Epithelial cell of proximal tubule (primary cell): Measurements from ENCODE around the gene OVOL3. TPM values are rescaled to one million over a fixed set of nuclear protein-coding genes. Genes with fewer than 3 reads are reported as not detected.

Source experiments
- DNase-seq: peaks from one replicate; pipeline ENCODE4 v3.0.0-alpha.2; 2011; ENCODE audit warnings: low read depth
- H3K4me3 ChIP-seq: 2 replicates; pipeline ENCODE4 v1.5.1; 2011; ENCODE audit warnings: low read depth, mild to moderate bottlenecking, low read length
- total RNA-seq: library from RNA; depleted of rRNA; stranded (reverse); fragments of >200 nt; gene quantifications from 2 replicates; pipeline ENCODE4 v1.2.3, GENCODE V29; 2015
- TF ChIP-seq, protein P1 (sequence below): conservative IDR thresholded peaks from 2 replicates; pipeline ENCODE4 v1.5.1; 2012; ENCODE audit warnings: low read depth, mild to moderate bottlenecking, low read length

Gene OVOL3
- total RNA-seq, 1 donor from 2014 or later: not detected

DNA sequence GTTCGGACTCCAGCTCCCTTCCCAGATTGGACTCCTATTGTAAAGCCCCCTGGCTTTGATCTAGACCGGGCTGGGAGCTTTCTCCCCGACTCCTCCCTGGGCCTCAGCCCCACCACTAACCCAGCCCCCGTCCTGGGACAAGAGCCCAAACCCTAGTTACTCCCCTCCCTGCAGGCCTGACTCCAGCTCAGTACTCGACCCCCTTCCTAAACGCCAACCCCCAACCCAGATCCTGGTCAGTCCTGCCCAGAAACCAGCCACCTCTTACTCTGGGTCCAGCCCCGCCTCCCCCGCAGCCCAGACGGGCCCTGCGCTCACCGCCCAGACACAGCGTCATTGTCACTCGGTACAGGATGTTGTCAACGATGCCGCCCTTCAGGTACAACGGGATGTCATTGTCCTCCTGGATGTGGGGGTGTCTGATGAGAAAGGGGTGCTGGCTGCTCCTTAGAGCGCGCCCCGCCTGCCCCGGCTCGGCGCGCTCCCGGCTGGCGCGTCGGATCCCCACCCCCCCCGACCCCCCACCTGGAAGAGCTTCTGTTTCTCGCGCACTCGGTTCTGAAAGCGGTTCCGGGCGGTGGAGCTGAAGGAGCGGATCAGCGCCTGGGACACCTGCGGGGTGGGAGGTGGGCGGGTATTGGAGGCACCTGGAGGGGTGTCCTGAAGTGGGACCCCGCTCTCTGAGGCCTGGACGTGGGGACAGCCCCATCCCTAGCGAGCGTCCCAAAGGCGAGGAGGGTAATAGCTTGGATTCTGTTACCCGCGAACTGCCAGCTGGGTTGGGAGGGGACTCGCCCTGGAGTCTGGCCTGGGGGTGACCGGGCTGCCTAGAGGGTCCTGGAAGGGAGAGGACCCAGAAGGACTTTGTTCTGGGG lies 40.4 kb downstream of the OVOL3 start:
- H3K4me3 ChIP-seq: peak overlapping the region; percentile 25
- DNase-seq: no peak
- TF ChIP-seq, protein P1, sequence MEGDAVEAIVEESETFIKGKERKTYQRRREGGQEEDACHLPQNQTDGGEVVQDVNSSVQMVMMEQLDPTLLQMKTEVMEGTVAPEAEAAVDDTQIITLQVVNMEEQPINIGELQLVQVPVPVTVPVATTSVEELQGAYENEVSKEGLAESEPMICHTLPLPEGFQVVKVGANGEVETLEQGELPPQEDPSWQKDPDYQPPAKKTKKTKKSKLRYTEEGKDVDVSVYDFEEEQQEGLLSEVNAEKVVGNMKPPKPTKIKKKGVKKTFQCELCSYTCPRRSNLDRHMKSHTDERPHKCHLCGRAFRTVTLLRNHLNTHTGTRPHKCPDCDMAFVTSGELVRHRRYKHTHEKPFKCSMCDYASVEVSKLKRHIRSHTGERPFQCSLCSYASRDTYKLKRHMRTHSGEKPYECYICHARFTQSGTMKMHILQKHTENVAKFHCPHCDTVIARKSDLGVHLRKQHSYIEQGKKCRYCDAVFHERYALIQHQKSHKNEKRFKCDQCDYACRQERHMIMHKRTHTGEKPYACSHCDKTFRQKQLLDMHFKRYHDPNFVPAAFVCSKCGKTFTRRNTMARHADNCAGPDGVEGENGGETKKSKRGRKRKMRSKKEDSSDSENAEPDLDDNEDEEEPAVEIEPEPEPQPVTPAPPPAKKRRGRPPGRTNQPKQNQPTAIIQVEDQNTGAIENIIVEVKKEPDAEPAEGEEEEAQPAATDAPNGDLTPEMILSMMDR: no peak

DNA sequence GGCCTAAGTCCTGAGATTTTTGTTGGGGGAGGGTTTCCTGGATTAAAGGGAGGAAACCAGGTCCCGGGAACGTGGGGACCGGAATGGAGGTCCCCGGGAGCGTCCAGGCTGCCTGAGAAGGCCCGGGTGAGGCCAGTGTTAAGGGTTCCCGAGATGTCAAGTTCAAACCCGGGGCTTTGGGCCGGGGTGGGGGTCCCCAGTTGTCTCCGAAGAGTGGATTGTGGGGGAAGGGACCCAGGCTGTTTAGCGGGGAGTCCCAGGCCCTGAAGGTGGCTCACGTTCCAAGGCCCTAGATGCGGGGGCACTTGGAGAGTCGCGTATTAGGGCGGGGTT lies 41.0 kb downstream of the OVOL3 start:
- DNase-seq: no peak
- peak overlapping the region; percentile 25 for H3K4me3 ChIP-seq
- TF ChIP-seq, protein P1: no peak

DNA sequence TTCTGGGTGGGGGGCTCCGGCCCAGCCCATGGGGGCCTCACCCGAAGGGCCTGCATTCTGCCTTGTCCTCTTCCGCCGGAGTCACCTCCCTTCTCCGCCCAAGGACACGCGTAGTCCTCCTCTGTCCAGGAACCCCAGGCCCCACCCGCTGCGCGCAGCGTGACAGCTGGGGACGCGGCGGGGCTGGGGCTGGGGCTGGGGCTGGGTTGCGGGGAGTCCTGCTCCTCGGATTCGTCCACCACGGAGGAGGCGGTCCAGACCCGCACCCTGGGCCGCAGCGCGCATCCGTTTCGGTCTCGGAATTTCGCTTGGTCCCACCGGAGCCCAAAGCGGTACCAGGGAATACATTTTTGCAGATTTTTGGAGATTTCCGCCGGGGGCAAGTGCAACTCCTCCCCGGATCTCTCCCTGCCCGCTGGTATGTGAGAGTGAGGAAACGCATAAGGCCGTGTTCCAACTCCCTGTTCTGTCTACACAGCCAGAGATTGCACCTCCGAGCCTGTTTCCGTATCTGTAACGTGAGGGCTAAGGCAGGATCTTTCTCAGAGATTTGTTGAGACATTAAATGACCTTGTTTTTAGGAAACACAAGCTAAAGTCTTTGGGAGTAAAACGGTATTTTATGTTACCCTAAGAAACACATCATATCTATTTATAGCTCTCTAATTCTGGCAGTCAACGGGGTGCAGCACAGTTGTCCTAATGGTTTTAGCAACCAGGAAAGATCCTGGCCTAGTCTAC lies 41.6 kb downstream of the OVOL3 start, which contains the start of gene COX7A1:
Gene COX7A1 (minus strand): TSS at position 96 of the 740 bp plus-strand sequence. CDS start 40 bp downstream, at position 56.
- H3K4me3 ChIP-seq: peak within 1 kb of the TSS; percentile 25
- TF ChIP-seq, protein P1: no peak
- DNase-seq: no peak

DNA sequence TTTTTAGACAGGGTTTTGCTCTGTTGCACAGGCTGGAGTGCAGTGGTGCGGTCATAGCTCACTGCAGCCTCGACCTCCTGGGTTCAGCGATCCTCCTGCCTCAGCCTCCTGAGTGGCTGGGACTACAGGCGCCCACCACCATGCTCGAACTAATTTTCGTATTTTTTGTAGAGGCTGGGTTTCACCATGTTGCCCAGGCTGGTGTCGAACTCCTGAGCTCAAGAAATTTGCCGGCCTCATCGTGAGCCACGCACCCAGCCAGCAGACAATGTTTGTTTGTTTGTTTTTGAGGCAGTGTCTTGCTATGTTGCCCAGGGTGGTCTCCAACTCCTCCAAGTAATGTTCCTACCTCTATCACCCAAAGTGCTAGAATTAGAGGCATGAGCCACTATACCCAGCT lies 42.2 kb downstream of the OVOL3 start:
- no peak for DNase-seq
- no peak overlapping the region for H3K4me3 ChIP-seq
- TF ChIP-seq, protein P1: no peak

DNA sequence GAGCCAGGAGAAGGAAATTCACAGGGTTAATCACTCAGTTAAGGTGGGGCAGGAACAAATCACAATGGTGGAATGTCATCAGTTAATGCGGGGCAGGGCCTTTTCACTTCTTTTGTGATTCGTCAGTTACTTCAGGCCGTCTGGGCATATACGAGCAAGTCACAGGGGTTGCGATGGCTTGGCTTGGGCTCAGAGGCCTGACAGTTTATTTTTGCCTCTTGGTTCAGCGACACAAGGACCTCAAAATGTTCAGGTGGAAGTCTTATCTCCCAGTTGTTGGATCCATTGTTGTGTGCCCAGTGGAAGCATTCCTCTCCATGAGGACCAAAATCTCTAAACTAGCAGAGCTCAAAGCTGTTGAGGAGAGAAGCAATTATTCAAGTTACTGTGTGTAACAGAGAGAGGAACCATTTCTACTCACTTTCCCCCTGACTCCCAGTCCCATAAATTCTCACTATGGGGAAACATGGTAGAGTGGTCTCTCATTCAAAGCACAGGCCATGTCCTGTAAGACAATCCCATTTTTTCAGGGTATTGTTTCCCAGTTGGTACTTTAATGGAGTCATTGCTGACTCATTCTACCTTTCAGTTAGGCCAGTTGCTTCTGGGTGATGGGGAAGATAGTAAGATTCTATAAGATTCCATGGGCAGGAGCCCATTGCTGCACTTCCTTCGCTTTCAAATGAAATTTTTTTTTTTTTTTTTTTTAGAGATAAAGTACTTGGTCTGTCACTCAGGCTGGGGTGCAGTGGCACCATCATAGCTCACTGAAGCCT lies 50.1 kb downstream of the OVOL3 start:
- TF ChIP-seq, protein P1: no peak
- H3K4me3 ChIP-seq: no peak overlapping the region
- DNase-seq: no peak

Other genes with a start within 250 kb of the OVOL3 start
- 1.1 and 8.4 TPM in 2 replicates for gene APLP1, start 242.6 kb upstream of the OVOL3 start, total RNA-seq
- gene NFKBID, start 210.6 kb upstream of the OVOL3 start, total RNA-seq: 3.9 and 10.7 TPM in 2 replicates
- gene HCST, start 208.6 kb upstream of the OVOL3 start, total RNA-seq: not detected in 2 replicates
- not detected in 2 replicates for gene TYROBP, start 202.8 kb upstream of the OVOL3 start, total RNA-seq
- gene LRFN3, start 174.8 kb upstream of the OVOL3 start, total RNA-seq: 6.2 and 12.7 TPM in 2 replicates
- gene SDHAF1, start 116.0 kb upstream of the OVOL3 start, total RNA-seq: 23.2 and 34.5 TPM in 2 replicates
- 4.4 and 5.3 TPM in 2 replicates for gene SYNE4, start 102.3 kb upstream of the OVOL3 start, total RNA-seq
- gene ALKBH6, start 96.9 kb upstream of the OVOL3 start, total RNA-seq: 24.3 and 39.7 TPM in 2 replicates
- gene CLIP3, start 78.3 kb upstream of the OVOL3 start, total RNA-seq: 0.51 and 4.3 TPM in 2 replicates
- gene THAP8, start 56.9 kb upstream of the OVOL3 start, total RNA-seq: 3.3 and 7.0 TPM in 2 replicates
- 12.7 and 20.7 TPM in 2 replicates for gene WDR62, start 56.2 kb upstream of the OVOL3 start, total RNA-seq
- gene POLR2I, start 3.7 kb downstream of the OVOL3 start, total RNA-seq: 88.5 and 122 TPM in 2 replicates
- 280 and 410 TPM in 2 replicates for gene TBCB, start 4.3 kb downstream of the OVOL3 start, total RNA-seq
- gene CAPNS1, start 28.9 kb downstream of the OVOL3 start, total RNA-seq: 259 and 267 TPM in 2 replicates
- gene COX7A1, start 41.3 kb downstream of the OVOL3 start, total RNA-seq: 1.7 TPM in 1 of 2 replicates, not detected in the other
- gene ZNF565, start 103.5 kb downstream of the OVOL3 start, total RNA-seq: 0.98 and 2.0 TPM in 2 replicates
- gene ZNF146, start 104.0 kb downstream of the OVOL3 start, total RNA-seq: 69.5 and 103 TPM in 2 replicates